Heart left ventricle (tissue), 16 donors: ENCODE measurements around the gene OR4M1. TPM values are rescaled to one million over a fixed set of nuclear protein-coding genes. Genes with fewer than 3 reads are reported as not detected.
"Not testable (repeated sequence)": the region's sequence is repeated elsewhere in the genome, so short reads cannot be mapped to it uniquely, and the experiment has no call there.

Experiments used
- ATAC-seq, 4 donors: fragments of 200-7000 bp; cut with Tn5 transposase; one replicate each; pipeline ENCODE4 v1.9.1; 2020 to 2022; ENCODE audit warnings: moderate library complexity in 4 of 4, mild to moderate bottlenecking in 3 of 4, moderate number of reproducible peaks in 1 of 4
- DNase-seq, 5 donors: peaks; one replicate each; pipeline ENCODE4 v3.0.0-alpha.2; 2020
- H3K27ac ChIP-seq, 12 donors: fragments of 200-600 bp; sonication (generic) in 4 of 12; one replicate each; pipeline versions ENCODE4 v1.5.0 to v1.8.0; 2016 to 2022; ENCODE audit warnings: mild to moderate bottlenecking in 2 of 12
- H3K27me3 ChIP-seq, 9 donors: fragments of 200-600 bp; sonication (generic) in 2 of 9; one replicate each; pipeline versions ENCODE4 v1.5.1 to v1.8.0; 2016 to 2022; ENCODE audit warnings: mild to moderate bottlenecking in 3 of 9
- H3K36me3 ChIP-seq, 9 donors: fragments of 200-600 bp; sonication (generic) in 2 of 9; one replicate each; pipeline versions ENCODE4 v1.5.0 to v1.8.0; 2018 to 2022; ENCODE audit warnings: mild to moderate bottlenecking in 2 of 9
- H3K4me1 ChIP-seq, 12 donors: fragments of 200-600 bp; sonication (generic) in 4 of 12; one replicate each; pipeline versions ENCODE4 v1.5.0 to v1.8.0; 2016 to 2022; ENCODE audit warnings: mild to moderate bottlenecking in 3 of 12
- H3K4me3 ChIP-seq, 12 donors: fragments of 200-600 bp; sonication (generic) in 4 of 12; one replicate each; pipeline versions ENCODE4 v1.5.0 to v1.8.0; 2017 to 2022; ENCODE audit warnings: mild to moderate bottlenecking in 9 of 12, moderate library complexity in 4 of 12
- H3K9me3 ChIP-seq, 12 donors: fragments of 200-600 bp; sonication (generic) in 4 of 12; one replicate each; pipeline versions ENCODE4 v1.5.0 to v1.8.0; 2016 to 2022; ENCODE audit warnings: mild to moderate bottlenecking in 1 of 12
- POLR2A ChIP-seq, 2 donors: fragments of 450-650 bp; IDR thresholded peaks; one replicate each; pipeline ENCODE4 v1.6.1; 2017; ENCODE audit warnings: antibody characterized with exemption in 2 of 2, mild to moderate bottlenecking in 2 of 2, moderate library complexity in 2 of 2
- WGBS, 4 donors: extraction: QIAGEN DNeasy Blood & Tissue Kit in 2 of 4; methylation state at CpG; one replicate each; pipeline versions ENCODE4 v1.1.5 to v1.1.7; 2013 to 2018; 5-methylcytosine and 5-hydroxymethylcytosine counted together
- intact Hi-C, 10 donors: fragments of 100-400 bp; cut with DNase I; formaldehyde crosslinking; loops; one replicate each; pipeline versions ENCODE4 v1.11.1 to v1.14.2; 2022
- polyA plus RNA-seq, 2 donors: library from polyadenylated mRNA; stranded (reverse); fragments of 200-250 nt; gene quantifications; one replicate each; pipeline ENCODE4 v1.2.3, GENCODE V29; 2013
- total RNA-seq, 9 donors: library from RNA; depleted of rRNA in 2 of 9; stranded (reverse); fragments of >200 nt in 2 of 9; fragmentation: NEBNext Ultra II Directional in 3 of 9; extraction: Animal tissue kit (Norgen Biotek cat#: 25700) in 3 of 9; gene quantifications; one replicate each; pipeline versions ENCODE4 v1.1.0 to v1.2.4, GENCODE V29; 2016 to 2023
- TF ChIP-seq, protein P1 (sequence below), 12 donors: fragments of 200-600 bp; sonication (generic) in 4 of 12; IDR thresholded peaks; one replicate each; pipeline versions ENCODE4 v1.5.0 to v1.8.0; 2018 to 2022; ENCODE audit warnings: antibody characterized with exemption in 12 of 12, mild to moderate bottlenecking in 5 of 12
- donor health status: ischemic (EF 13 %, LVEDD 7.1; RV severe dilation, severe dysfunction).
- donor health status: healthy with polysubstance abuse.
- donor health status: DM: no; HTN: yes; CAD: no.
- donor health status: DM: no; HTN: no; CAD: no.
- donor health status: ischemic (EF 25% LVEDD 6.9; RV normal size, moderate dysfunction).
- donor health status: ischemic (EF 25% LVEDD 5.7; RV mildly dilated, moderate dysfunction).
- donor health status: healthy.
- donor health status: DM: yes; HTN: yes; CAD: no.
- donor health status: ischemic (EF 35%, LVEDD 5.7; RV mildly dilated, moderate dysfunction).
- donor health status: nonischemic (EF 11% LVEDD 7.7; RV severe dilation, severe dysfunction).
- donor health status: DM: yes; HTN: yes; CAD: no.
- donor health status: PGD.
- donor health status: ischemic (EF 29% LVEDD 5.4; RV normal size, mild dysfunction).
- donor health status: nonischemic (EF 23%, LVEDD 6.1; RV moderate dilation, normal function).

Gene OR4M1
- total and polyA plus RNA-seq, 11 donors = not detected

DNA sequence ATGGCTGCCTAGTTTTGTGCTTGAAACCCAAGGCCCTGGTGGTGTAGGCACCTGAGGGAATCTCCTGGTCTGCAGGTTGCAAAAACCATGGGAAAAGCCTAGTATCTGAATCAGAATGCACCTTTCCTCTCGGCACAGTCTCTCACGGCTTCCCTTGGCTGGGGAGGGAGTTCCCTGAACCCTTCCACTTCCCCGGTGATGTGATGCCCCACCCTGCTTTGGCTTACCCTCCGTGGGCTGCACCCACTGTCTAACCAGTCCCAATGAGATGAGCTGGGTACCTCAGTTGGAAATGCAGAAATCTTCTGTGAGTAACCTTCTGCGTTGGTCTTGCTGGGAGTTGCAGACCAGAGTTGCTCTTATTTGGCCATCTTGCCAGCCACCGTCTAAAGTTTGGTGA is 47.7 kb downstream of the OR4M1 start:
- H3K4me3 ChIP-seq, intact Hi-C loops, H3K27ac ChIP-seq, DNase-seq, H3K4me1 ChIP-seq, H3K36me3 ChIP-seq, H3K27me3 ChIP-seq, ATAC-seq: not testable (repeated sequence)
- WGBS, 4 donors = 31 to 75% (median 62%) methylated on average over 4 to 6 of the region's 6 CpGs
- H3K9me3 ChIP-seq = peaks cover 0 to 39% (median 0%) of the 10 kb centered on the region in 12 donors

DNA sequence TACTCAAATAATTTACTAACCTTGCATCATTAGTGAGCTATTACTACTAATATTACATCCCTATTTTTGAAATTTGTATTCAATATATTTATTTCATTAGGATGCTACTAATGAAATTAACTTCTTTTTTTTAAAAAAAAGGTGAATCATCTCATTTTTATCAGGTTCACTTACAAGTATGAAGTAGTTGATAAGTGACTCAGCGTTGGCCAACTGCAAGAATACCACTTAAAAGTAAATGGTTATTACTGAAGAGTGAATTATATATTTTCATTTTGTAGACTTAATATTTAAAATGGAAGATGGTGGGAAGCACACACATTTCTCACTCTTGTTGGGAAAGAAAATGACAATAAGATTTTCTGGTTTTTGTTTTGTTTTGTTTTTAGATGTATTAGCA is 49.9 kb downstream of the OR4M1 start:
- no peaks in the 10 kb centered on the region for H3K27me3 ChIP-seq
- intact Hi-C loops = no loop called here
- no peak overlapping the region for H3K4me3 ChIP-seq
- TF ChIP-seq, protein P1, sequence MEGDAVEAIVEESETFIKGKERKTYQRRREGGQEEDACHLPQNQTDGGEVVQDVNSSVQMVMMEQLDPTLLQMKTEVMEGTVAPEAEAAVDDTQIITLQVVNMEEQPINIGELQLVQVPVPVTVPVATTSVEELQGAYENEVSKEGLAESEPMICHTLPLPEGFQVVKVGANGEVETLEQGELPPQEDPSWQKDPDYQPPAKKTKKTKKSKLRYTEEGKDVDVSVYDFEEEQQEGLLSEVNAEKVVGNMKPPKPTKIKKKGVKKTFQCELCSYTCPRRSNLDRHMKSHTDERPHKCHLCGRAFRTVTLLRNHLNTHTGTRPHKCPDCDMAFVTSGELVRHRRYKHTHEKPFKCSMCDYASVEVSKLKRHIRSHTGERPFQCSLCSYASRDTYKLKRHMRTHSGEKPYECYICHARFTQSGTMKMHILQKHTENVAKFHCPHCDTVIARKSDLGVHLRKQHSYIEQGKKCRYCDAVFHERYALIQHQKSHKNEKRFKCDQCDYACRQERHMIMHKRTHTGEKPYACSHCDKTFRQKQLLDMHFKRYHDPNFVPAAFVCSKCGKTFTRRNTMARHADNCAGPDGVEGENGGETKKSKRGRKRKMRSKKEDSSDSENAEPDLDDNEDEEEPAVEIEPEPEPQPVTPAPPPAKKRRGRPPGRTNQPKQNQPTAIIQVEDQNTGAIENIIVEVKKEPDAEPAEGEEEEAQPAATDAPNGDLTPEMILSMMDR (IDR thresholded peaks at IDR 0.05) = no peak
- no peak for TF ChIP-seq POLR2A (IDR thresholded peaks at IDR 0.05)
- peaks cover 0 to 23% (median 0%) of the 10 kb centered on the region in 12 donors for H3K9me3 ChIP-seq
- no peak overlapping the region for H3K27ac ChIP-seq
- 37 to 47% (median 44%) methylated on average over 1 of the region's 1 CpG for WGBS, 4 donors
- no peaks in the 10 kb centered on the region for H3K36me3 ChIP-seq
- ATAC-seq (no peak), DNase-seq (no peak)
- H3K4me1 ChIP-seq = no peaks in the 10 kb centered on the region

DNA sequence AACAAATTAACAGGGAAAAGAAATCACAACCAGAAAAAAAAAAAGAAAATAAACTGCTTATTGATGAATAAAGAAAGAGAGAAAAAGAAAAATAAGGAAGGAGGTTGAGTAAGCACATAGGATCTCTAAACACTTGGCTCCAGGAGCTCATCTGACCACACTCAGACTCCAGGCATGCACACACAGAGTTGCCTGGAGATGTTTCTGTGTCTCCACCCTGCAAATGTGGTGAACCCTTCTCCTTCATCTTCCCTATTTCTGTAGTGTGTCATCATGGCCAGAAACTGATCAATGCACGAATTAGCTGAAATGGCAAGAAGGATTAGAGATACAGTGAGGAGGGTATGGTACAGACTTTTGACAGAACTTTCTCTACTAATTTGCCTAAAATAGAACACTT is 50.5 kb downstream of the OR4M1 start:
- no peak for ATAC-seq
- H3K27me3 ChIP-seq = no peaks in the 10 kb centered on the region
- no peak overlapping the region for H3K27ac ChIP-seq
- H3K4me1 ChIP-seq = no peaks in the 10 kb centered on the region
- intact Hi-C loops = no loop called here
- peaks cover 0 to 17% (median 0%) of the 10 kb centered on the region in 12 donors for H3K9me3 ChIP-seq
- 12 to 24% (median 20%) methylated on average over 1 of the region's 1 CpG for WGBS, 4 donors
- TF ChIP-seq, protein P1 (IDR thresholded peaks at IDR 0.05) = no peak
- no peak for TF ChIP-seq POLR2A (IDR thresholded peaks at IDR 0.05)
- H3K36me3 ChIP-seq = no peaks in the 10 kb centered on the region
- no peak for DNase-seq
- no peak overlapping the region for H3K4me3 ChIP-seq

DNA sequence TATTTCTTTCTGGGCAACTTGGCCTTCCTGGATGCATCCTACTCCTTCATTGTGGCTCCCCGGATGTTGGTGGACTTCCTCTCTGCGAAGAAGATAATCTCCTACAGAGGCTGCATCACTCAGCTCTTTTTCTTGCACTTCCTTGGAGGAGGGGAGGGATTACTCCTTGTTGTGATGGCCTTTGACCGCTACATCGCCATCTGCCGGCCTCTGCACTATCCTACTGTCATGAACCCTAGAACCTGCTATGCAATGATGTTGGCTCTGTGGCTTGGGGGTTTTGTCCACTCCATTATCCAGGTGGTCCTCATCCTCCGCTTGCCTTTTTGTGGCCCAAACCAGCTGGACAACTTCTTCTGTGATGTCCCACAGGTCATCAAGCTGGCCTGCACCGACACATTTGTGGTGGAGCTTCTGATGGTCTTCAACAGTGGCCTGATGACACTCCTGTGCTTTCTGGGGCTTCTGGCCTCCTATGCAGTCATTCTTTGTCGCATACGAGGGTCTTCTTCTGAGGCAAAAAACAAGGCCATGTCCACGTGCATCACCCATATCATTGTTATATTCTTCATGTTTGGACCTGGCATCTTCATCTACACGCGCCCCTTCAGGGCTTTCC is 54.4 kb downstream of the OR4M1 start:
- H3K36me3 ChIP-seq, ATAC-seq, DNase-seq, H3K4me1 ChIP-seq, H3K27me3 ChIP-seq, H3K9me3 ChIP-seq, H3K4me3 ChIP-seq, H3K27ac ChIP-seq, intact Hi-C loops: not testable (repeated sequence)
- 51 to 58% (median 54%) methylated on average over 12 of the region's 12 CpGs for WGBS, 4 donors

DNA sequence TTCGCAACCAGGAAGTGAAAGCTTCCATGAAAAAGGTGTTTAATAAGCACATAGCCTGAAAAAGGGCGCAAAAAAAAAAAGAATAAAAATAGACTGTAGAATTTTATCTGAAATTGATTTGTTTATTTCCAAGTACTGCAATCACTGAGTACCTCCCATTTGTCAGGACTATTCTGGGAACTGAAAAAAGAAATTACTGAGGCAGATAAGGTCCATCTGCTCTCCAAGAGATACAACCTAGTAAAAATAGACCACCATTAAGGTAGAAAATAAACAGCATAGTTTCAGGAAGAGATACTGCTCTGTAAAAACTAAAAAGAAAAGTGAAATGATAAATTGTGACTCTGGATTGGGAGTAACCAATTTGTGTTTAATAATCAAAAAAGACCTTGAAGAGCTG is 55.0 kb downstream of the OR4M1 start:
- DNase-seq = no peak
- H3K27ac ChIP-seq = no peak overlapping the region
- peaks cover 0 to 7% (median 0%) of the 10 kb centered on the region in 12 donors for H3K9me3 ChIP-seq
- WGBS, 4 donors = 75 to 81% (median 78%) methylated on average over 2 of the region's 2 CpGs
- H3K4me1 ChIP-seq = no peaks in the 10 kb centered on the region
- no peaks in the 10 kb centered on the region for H3K27me3 ChIP-seq
- H3K4me3 ChIP-seq = no peak overlapping the region
- intact Hi-C loops = no loop called here
- no peak for TF ChIP-seq POLR2A (IDR thresholded peaks at IDR 0.05)
- TF ChIP-seq, protein P1 (IDR thresholded peaks at IDR 0.05) = no peak
- no peaks in the 10 kb centered on the region for H3K36me3 ChIP-seq
- ATAC-seq = no peak

Other genes with a start within 250 kb of the OR4M1 start
- not detected for gene OR11H2, start 59.6 kb upstream of the OR4M1 start, total RNA-seq
- not detected for gene OR11H2, start 59.6 kb upstream of the OR4M1 start, polyA plus RNA-seq
- not detected for gene OR4Q3, start 29.9 kb upstream of the OR4M1 start, total RNA-seq
- not detected for gene OR4Q3, start 29.9 kb upstream of the OR4M1 start, polyA plus RNA-seq
- gene OR4N2, start 30.3 kb downstream of the OR4M1 start, total RNA-seq = under 1 TPM in 1 of 9 donors, not detected in 8; 0.09 TPM
- gene OR4N2, start 30.3 kb downstream of the OR4M1 start, polyA plus RNA-seq = not detected
- gene OR4K2, start 101.6 kb downstream of the OR4M1 start, total RNA-seq = not detected
- gene OR4K2, start 101.6 kb downstream of the OR4M1 start, polyA plus RNA-seq = not detected
- gene OR4K5, start 147.1 kb downstream of the OR4M1 start, total RNA-seq = not detected
- not detected for gene OR4K5, start 147.1 kb downstream of the OR4M1 start, polyA plus RNA-seq
- gene OR4K1, start 157.4 kb downstream of the OR4M1 start, total RNA-seq = not detected
- not detected for gene OR4K1, start 157.4 kb downstream of the OR4M1 start, polyA plus RNA-seq
- gene OR4K15, start 202.1 kb downstream of the OR4M1 start, total RNA-seq = not detected
- not detected for gene OR4K15, start 202.1 kb downstream of the OR4M1 start, polyA plus RNA-seq
- gene OR4Q2, start 228.7 kb downstream of the OR4M1 start, total RNA-seq = not detected
- gene OR4Q2, start 228.7 kb downstream of the OR4M1 start, polyA plus RNA-seq = not detected
- not detected for gene OR4K14, start 245.8 kb downstream of the OR4M1 start, total RNA-seq
- gene OR4K14, start 245.8 kb downstream of the OR4M1 start, polyA plus RNA-seq = not detected